PC-9 (cell line): ENCODE measurements around the gene FCN3. TPM values are rescaled to one million over a fixed set of nuclear protein-coding genes. Genes with fewer than 3 reads are reported as not detected.

Source experiments
- BruUV-seq: library from RNA; stranded (reverse); fragments of 400-500 nt; replicated peaks from 2 replicates; lab custom pipeline; 2021; lab: Mats Ljungman, UMichigan
- CTCF ChIA-PET: fragments of 300-600 bp; sonication (Branson Sonifier 250); formaldehyde crosslinking; loops from one replicate; lab custom pipeline; 2022; ENCODE audit warnings: antibody characterized with exemption; lab: Charles Lee
- POLR2A ChIA-PET: fragments of 300-600 bp; sonication (Branson Sonifier 250); formaldehyde crosslinking; loops from one replicate; lab custom pipeline; 2022; ENCODE audit warnings: antibody characterized with exemption; ENCODE audit not compliant: unreplicated experiment; lab: Charles Lee
- DNase-seq, 2 experiments: peaks; one replicate each; pipeline versions ENCODE4 v3.0.0 to v3.0.0-alpha.2; 2015 to 2022; ENCODE audit warnings: mixed read lengths in 1 of 2
- H2AFZ ChIP-seq: fragments of 200-600 bp; sonication (generic); 2 replicates; pipeline ENCODE4 v1.8.1; 2017; ENCODE audit warnings: antibody characterized with exemption
- H3F3A ChIP-seq: fragments of 200-600 bp; sonication (generic); 2 replicates; pipeline ENCODE4 v1.8.1; 2017; ENCODE audit warnings: antibody characterized with exemption, mild to moderate bottlenecking, low read depth; ENCODE audit not compliant: insufficient read depth
- H3K27ac ChIP-seq: fragments of 200-600 bp; sonication (generic); 2 replicates; pipeline ENCODE4 v1.6.1; 2016; ENCODE audit warnings: mixed run types
- H3K27me3 ChIP-seq: fragments of 200-600 bp; sonication (generic); 2 replicates; pipeline ENCODE4 v1.6.1; 2016; ENCODE audit warnings: low read depth, mixed run types; ENCODE audit not compliant: insufficient read depth
- H3K36me3 ChIP-seq: fragments of 200-600 bp; sonication (generic); 2 replicates; pipeline ENCODE4 v1.6.1; 2016; ENCODE audit warnings: low read depth, mixed run types
- H3K4me1 ChIP-seq: fragments of 200-600 bp; sonication (generic); replicated peaks from 2 replicates; pipeline ENCODE4 v1.6.1; 2016; ENCODE audit warnings: mixed run types; ENCODE audit not compliant: insufficient read depth
- H3K4me2 ChIP-seq: fragments of 200-600 bp; sonication (generic); 2 replicates; pipeline ENCODE4 v1.6.1; 2017; ENCODE audit warnings: mixed run types
- H3K4me3 ChIP-seq: fragments of 200-600 bp; sonication (generic); 2 replicates; pipeline ENCODE4 v1.6.1; 2016; ENCODE audit warnings: mixed run types
- H3K79me2 ChIP-seq: fragments of 200-600 bp; sonication (generic); 2 replicates; pipeline ENCODE4 v1.6.1; 2017; ENCODE audit warnings: low read depth, mixed run types
- H3K9me2 ChIP-seq: fragments of 200-600 bp; sonication (generic); 2 replicates; pipeline ENCODE4 v1.8.1; 2017; ENCODE audit warnings: mild to moderate bottlenecking; ENCODE audit not compliant: insufficient read depth
- H3K9me3 ChIP-seq: fragments of 200-600 bp; sonication (generic); 2 replicates; pipeline ENCODE4 v1.8.1; 2016; ENCODE audit warnings: low read depth; ENCODE audit not compliant: insufficient read depth
- H4K20me1 ChIP-seq: fragments of 200-600 bp; sonication (generic); 2 replicates; pipeline ENCODE4 v1.8.1; 2017; ENCODE audit not compliant: insufficient read depth
- EZH2 ChIP-seq: fragments of 200-600 bp; sonication (generic); IDR thresholded peaks from 2 replicates; pipeline ENCODE4 v1.8.0; 2017; ENCODE audit warnings: antibody characterized with exemption, low read depth
- intact Hi-C: fragments of 100-400 bp; cut with micrococcal nuclease; formaldehyde crosslinking; loops from one replicate; pipeline ENCODE4 v1.10.0; 2022; ENCODE audit not compliant: unreplicated experiment
- total RNA-seq: library from RNA; stranded (reverse); gene quantifications from 2 replicates; pipeline ENCODE4 v1.2.3, GENCODE V29; 2021
- TF ChIP-seq, protein P1 (sequence below): fragments of 200-600 bp; sonication (generic); conservative IDR thresholded peaks from 2 replicates; pipeline ENCODE4 v1.6.1; 2017; ENCODE audit warnings: mixed run types, antibody characterized with exemption, mild to moderate bottlenecking, moderate library complexity

FCN3 gene
- total RNA-seq, 1 experiment from 2014 or later, result not detected

- no peaks in the 10 kb centered on the region for H3K4me1 ChIP-seq
- ChIA-PET POLR2A (no interaction called here), CTCF (no interaction called here)
- DNase-seq, result no peak
- BruUV-seq, result no TSS peak
- H3K27me3 ChIP-seq, result no peaks in the 10 kb centered on the region
- H3K27ac ChIP-seq, result no peak overlapping the region
- no peaks in the 10 kb centered on the region for H4K20me1 ChIP-seq
- intact Hi-C loops, result no loop called here
- no peak overlapping the region for H3K4me3 ChIP-seq
- no peaks in the 10 kb centered on the region for H3F3A ChIP-seq
- H3K9me2 ChIP-seq, result no peaks in the 10 kb centered on the region
- H3K4me2 ChIP-seq, result no peak overlapping the region
- no peaks in the 10 kb centered on the region for H3K9me3 ChIP-seq
- no peaks in the 10 kb centered on the region for H3K36me3 ChIP-seq
- TF ChIP-seq EZH2, result no peak
- TF ChIP-seq, protein P1, sequence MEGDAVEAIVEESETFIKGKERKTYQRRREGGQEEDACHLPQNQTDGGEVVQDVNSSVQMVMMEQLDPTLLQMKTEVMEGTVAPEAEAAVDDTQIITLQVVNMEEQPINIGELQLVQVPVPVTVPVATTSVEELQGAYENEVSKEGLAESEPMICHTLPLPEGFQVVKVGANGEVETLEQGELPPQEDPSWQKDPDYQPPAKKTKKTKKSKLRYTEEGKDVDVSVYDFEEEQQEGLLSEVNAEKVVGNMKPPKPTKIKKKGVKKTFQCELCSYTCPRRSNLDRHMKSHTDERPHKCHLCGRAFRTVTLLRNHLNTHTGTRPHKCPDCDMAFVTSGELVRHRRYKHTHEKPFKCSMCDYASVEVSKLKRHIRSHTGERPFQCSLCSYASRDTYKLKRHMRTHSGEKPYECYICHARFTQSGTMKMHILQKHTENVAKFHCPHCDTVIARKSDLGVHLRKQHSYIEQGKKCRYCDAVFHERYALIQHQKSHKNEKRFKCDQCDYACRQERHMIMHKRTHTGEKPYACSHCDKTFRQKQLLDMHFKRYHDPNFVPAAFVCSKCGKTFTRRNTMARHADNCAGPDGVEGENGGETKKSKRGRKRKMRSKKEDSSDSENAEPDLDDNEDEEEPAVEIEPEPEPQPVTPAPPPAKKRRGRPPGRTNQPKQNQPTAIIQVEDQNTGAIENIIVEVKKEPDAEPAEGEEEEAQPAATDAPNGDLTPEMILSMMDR, result no peak
- no peaks in the 10 kb centered on the region for H3K79me2 ChIP-seq
- no peak overlapping the region for H2AFZ ChIP-seq
Observed at GRCh38 chr1:27358038-27358927, 16.3 kb downstream of the FCN3 start.

DNA sequence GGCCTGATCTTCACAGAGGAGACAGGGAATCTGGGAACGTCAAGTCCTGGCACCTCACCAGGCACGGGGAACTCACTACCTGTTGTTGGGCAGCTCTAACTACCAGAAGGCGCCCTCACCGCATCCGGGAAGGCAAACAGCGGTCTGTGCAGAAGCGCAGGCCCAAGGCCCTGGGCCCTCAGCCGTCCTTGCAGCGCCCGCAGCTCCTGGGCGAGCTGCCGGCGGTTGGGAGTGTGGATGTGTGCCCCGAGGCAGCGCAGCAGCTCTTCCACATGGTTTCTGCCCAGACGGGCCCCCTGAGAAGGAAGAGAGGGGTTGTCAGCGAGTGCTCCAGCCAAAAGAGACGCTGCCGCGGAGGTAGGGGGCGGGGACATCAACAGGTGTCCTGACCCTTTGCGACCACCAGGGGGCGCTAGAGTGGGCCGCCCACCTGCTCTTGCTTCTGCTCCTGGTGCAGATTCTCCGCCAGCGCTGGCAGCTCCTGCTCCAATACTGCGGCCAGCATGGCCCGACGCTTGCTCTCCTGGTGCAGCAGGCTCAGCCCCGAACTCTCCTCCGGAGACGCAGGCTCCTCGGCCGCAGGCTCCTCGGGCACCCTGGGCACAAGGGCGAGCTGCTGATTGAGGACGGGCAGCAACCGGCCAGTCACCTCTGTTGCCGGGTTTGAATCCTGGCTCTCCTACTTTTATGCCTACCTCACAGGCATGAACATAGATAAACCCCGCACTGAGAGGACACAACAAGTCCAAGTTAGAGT lies 17.2 kb downstream of the FCN3 start:
- Histone ChIP-seq H3K4me1 (no peaks in the 10 kb centered on the region), H3K27ac (no peak overlapping the region), H4K20me1 (no peaks in the 10 kb centered on the region), H3K4me2 (no peak overlapping the region), H3K27me3 (no peaks in the 10 kb centered on the region), H3K79me2 (no peaks in the 10 kb centered on the region), H3K9me3 (no peaks in the 10 kb centered on the region), H2AFZ (no peak overlapping the region), H3K9me2 (no peaks in the 10 kb centered on the region), H3K4me3 (no peak overlapping the region), H3F3A (no peaks in the 10 kb centered on the region), H3K36me3 (no peaks in the 10 kb centered on the region)
- intact Hi-C loops, result no loop called here
- DNase-seq, result peak in 1 of 2 experiments; percentile 41
- ChIA-PET POLR2A (interaction anchor here (0.7 kb wide), 1 partner anchor 55 kb away, joined by 8 read pairs; no protein-coding TSS in a partner anchor), CTCF (no interaction called here)
- TF ChIP-seq, protein P1, result peak; percentile 80
- TF ChIP-seq EZH2, result no peak
- BruUV-seq, result no TSS peak

DNA sequence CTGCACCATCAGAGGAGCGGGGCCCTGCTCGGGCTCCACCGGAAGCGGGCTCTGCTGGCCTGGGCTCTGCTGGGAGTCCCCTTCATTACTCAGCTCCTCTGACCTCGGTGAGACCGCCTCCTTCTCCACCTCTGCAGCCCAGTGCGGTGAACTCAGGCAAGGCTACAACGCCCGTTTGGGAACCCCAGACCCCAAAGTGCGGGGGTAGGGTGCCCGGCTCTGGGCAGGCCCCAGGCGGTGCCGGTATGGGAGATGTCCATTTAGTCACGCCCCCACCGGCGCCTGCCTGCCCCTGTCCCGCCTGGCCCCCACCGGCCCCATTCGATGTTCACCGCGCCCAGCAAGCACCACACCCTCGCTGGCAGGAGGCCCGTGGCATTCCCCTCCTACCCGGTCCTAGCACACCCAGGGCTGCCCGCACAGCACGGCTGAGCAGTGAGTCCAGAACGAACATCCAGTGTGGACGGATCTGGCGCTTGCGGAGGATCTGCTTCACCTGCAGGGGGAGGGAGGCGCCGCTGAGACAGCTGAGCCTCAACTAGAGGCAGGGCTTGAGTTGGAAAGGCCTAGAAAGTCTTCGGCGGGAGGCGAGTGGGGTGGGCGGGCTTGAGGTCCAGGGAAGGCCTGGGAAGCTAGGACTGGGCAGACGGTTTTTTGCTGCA lies 17.9 kb downstream of the FCN3 start:
- intact Hi-C loops, result no loop called here
- Histone ChIP-seq H3K4me1 (no peaks in the 10 kb centered on the region), H3K9me2 (no peaks in the 10 kb centered on the region), H4K20me1 (no peaks in the 10 kb centered on the region), H3K4me3 (no peak overlapping the region), H3K27me3 (no peaks in the 10 kb centered on the region), H3K79me2 (no peaks in the 10 kb centered on the region), H2AFZ (no peak overlapping the region), H3K27ac (no peak overlapping the region), H3K9me3 (no peaks in the 10 kb centered on the region), H3K4me2 (no peak overlapping the region), H3K36me3 (no peaks in the 10 kb centered on the region), H3F3A (no peaks in the 10 kb centered on the region)
- ChIA-PET CTCF (interaction anchor here (0.6 kb wide), 1 partner anchor 1250 kb away, joined by 5 read pairs; no protein-coding TSS in a partner anchor), POLR2A (interaction anchor here (0.7 kb wide), 1 partner anchor 55 kb away, joined by 8 read pairs; no protein-coding TSS in a partner anchor)
- DNase-seq, result no peak
- BruUV-seq, result no TSS peak
- TF ChIP-seq, protein P1, result no peak
